Subcutaneous adipose tissue (tissue), 4 donors: ENCODE data around the gene ATG4B. TPM values are rescaled to one million over a fixed set of nuclear protein-coding genes. Genes with fewer than 3 reads are reported as not detected.

Experiments
- CTCF ChIP-seq: fragments of 450-650 bp; IDR thresholded peaks from one replicate; pipeline ENCODE4 v1.5.1; 2016; ENCODE audit warnings: low read depth, mild to moderate bottlenecking, control low read depth, antibody characterized with exemption, moderate library complexity
- total RNA-seq, 4 donors: library from RNA; depleted of rRNA; stranded (reverse); fragments of >200 nt; gene quantifications; one replicate each; pipeline ENCODE4 v1.1.0, GENCODE V29; 2016

ATG4B gene
- total RNA-seq, 4 donors from 2014 or later: 32.3 to 103 (median 47.7) TPM

GRCh38 chr2:241690202-241690717, 52.8 kb downstream of the ATG4B start:
- no peak for TF ChIP-seq CTCF

- no peak for TF ChIP-seq CTCF
Measured at GRCh38 chr2:241692448-241692847, 55.0 kb downstream of the ATG4B start.

- no peak for TF ChIP-seq CTCF
Measured at GRCh38 chr2:241695651-241696050, 58.2 kb downstream of the ATG4B start.

GRCh38 chr2:241701149-241701398, 63.6 kb downstream of the ATG4B start:
- no peak for TF ChIP-seq CTCF

GRCh38 chr2:241701399-241702154, 64.1 kb downstream of the ATG4B start, which contains the start of gene ING5:
Gene ING5, plus strand, starts transcription at chr2:241702039. Its CDS starts 27 bp downstream, at chr2:241702066.
- TF ChIP-seq CTCF: no peak

GRCh38 chr2:241702155-241703031, 64.9 kb downstream of the ATG4B start:
- TF ChIP-seq CTCF: no peak

GRCh38 chr2:241703032-241703604, 65.6 kb downstream of the ATG4B start:
- no peak for TF ChIP-seq CTCF
